TTC549 (cell line): Measurements from ENCODE around the gene OR2AG1.
"Not testable (repeated sequence)": the region's sequence is repeated elsewhere in the genome, so short reads cannot be mapped to it uniquely, and the experiment has no call there.

Experiments
- FAIRE-seq: peaks from 2 replicates; lab custom pipeline; 2012; peaks lifted over from hg19 to GRCh38; lab: Jason Lieb, UNC

The OR2AG1 gene

GRCh38 chr11:6790546-6790945 is 7.7 kb downstream of the OR2AG1 start:
- FAIRE-seq, result no peak

- no peak for FAIRE-seq
These were observed 11.8 kb downstream of the OR2AG1 start for GRCh38 chr11:6794639-6795038.

GRCh38 chr11:6799402-6799801 is 16.6 kb downstream of the OR2AG1 start, which contains the start of gene OR6A2:
TSS of gene OR6A2 (minus strand) at chr11:6799689. CDS start at chr11:6795708, 3,981 bp downstream.
- no peak for FAIRE-seq

GRCh38 chr11:6801075-6801474 is 18.3 kb downstream of the OR2AG1 start:
- not testable (repeated sequence) for FAIRE-seq

GRCh38 chr11:6812390-6813005 is 29.7 kb downstream of the OR2AG1 start:
- no peak for FAIRE-seq

GRCh38 chr11:6813656-6814055 is 30.8 kb downstream of the OR2AG1 start:
- FAIRE-seq, result no peak

GRCh38 chr11:6817694-6818093 is 34.9 kb downstream of the OR2AG1 start:
- no peak for FAIRE-seq

GRCh38 chr11:6818967-6819366 is 36.1 kb downstream of the OR2AG1 start:
- no peak for FAIRE-seq

GRCh38 chr11:6824136-6824823 is 41.5 kb downstream of the OR2AG1 start:
- no peak for FAIRE-seq

- no peak for FAIRE-seq
These were observed 42.5 kb downstream of the OR2AG1 start for GRCh38 chr11:6825231-6825744.

- FAIRE-seq, result no peak
These were observed 45.3 kb downstream of the OR2AG1 start for GRCh38 chr11:6828103-6828502.

GRCh38 chr11:6833356-6833755 is 50.5 kb downstream of the OR2AG1 start:
- no peak for FAIRE-seq

- FAIRE-seq, result no peak
These were observed 51.2 kb downstream of the OR2AG1 start for GRCh38 chr11:6834021-6834420.
